ENCODE data around the gene COPS6. TPM values are rescaled to one million over a fixed set of nuclear protein-coding genes. Genes with fewer than 3 reads are reported as not detected.

Gene COPS6
- 100 to 1,000 TPM; 107 to 111 TPM for total RNA-seq

DNA sequence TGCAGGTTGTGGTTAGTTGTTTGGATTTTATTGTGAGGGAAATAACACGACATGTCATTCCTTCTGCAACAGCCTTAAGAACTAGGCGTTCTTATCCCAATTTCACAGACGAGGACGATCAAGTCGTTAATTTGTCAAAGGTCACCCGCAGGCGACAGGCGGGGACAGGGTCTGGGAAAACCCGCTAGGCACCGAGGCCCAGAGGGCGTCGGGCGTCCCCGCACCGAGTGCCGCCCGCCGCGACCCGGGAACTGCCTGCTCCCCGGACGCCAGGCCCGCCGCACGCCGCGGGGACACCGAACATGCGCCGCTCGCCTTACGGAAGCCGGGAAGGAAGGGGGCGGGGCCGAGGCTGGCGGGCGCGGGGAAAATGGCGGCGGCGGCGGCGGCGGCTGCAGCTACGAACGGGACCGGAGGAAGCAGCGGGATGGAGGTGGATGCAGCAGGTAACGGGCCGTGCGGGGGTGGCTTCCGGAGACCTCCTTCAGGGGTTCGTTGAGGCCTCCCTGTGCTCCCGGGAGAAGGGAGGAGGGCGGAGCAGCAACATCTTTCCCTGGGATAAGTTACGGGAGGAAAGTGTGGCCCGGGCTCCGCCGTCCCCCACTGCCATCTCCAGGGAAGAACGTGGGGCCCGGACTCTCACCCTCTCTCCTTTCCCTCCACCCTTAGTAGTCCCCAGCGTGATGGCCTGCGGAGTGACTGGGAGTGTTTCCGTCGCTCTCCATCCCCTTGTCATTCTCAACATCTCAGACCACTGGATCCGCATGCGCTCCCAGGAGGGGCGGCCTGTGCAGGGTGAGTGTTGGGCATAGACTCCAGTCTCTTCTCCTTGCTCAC lies at the start of gene COPS6:
COPS6 (plus strand) TSS at position 349 of the 837 bp plus-strand sequence; CDS start at position 371, 22 bp downstream.
- ChIA-PET POLR2A (interaction anchor here (6.1 kb wide), 1 partner anchor 12 kb away, joined by 45 read pairs; the partner anchor contains the start of genes AP4M1 and MCM7), CTCF (no interaction called here)

DNA sequence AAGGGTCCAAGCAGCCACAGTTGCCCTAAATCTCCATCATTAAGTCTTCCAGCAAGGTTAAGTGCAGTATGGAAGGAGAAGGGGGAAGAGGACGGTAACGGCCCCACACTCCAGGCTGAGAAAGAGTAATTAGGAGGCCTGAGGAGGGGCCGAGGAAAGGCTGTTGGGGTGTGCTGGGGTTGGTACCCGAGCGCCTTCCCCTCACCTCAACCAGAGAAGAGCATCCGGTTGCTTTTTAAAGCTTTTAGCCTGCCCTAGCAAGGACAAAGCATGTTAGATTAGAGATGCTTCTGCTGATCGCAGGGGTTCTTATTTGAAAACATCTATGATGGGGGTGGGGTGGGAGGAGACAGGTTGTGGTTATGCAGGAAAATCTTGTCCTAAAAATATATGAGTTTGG lies 48.2 kb upstream of the COPS6 start:
- ChIA-PET POLR2A (no interaction called here), CTCF (no interaction called here)

DNA sequence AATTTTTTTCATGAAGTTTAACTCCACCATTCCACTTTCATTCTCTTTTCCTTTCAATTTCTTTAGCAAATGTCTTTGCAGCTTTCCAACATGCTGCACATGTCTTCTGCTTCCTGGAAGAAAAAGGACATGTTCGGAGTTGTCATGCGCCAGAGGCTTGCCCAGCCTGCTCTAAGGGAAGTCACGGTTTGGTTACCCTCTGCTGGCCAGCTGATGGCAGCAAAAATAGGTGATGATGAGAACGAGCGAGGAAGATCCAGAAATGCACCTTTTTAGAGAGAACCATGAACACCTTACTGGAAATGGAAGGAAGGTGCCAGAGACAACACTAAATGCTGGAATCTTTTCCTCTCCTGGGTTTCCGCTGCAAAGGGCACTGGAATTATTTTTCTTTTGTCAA lies 44.1 kb upstream of the COPS6 start:
- ChIA-PET POLR2A (no interaction called here), CTCF (interaction anchor here (0.8 kb wide), 1 partner anchor 303 kb away, joined by 5 read pairs; no protein-coding TSS in a partner anchor)

DNA sequence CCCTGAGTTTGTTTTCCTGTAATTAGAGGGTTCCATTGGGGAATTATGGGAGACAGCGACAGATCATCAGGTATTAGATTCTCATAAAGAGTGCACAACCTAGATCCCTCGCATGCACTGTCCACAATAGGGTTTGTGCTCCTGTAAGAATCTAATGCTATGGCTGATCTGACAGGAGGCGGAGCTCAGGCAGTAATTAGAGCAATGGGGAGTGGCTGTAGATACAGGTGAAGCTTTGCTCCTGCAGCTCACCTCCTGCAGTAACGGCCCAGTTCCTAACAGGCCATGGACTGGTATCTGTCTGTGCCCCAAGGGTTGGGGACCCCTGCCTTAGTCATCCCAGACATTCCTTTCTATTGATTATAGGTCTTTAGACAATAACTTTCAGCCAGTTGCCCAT lies 40.1 kb upstream of the COPS6 start:
- POLR2A ChIA-PET, result interaction anchor here (0.6 kb wide), 2 partner anchors 12 to 22 kb away, joined by 3 to 5 read pairs; no protein-coding TSS in a partner anchor
- CTCF ChIA-PET, result interaction anchor here (0.7 to 1.8 kb wide), 3 partner anchors 32 to 57 kb away, joined by 3 to 4 read pairs (median 3); no protein-coding TSS in a partner anchor

DNA sequence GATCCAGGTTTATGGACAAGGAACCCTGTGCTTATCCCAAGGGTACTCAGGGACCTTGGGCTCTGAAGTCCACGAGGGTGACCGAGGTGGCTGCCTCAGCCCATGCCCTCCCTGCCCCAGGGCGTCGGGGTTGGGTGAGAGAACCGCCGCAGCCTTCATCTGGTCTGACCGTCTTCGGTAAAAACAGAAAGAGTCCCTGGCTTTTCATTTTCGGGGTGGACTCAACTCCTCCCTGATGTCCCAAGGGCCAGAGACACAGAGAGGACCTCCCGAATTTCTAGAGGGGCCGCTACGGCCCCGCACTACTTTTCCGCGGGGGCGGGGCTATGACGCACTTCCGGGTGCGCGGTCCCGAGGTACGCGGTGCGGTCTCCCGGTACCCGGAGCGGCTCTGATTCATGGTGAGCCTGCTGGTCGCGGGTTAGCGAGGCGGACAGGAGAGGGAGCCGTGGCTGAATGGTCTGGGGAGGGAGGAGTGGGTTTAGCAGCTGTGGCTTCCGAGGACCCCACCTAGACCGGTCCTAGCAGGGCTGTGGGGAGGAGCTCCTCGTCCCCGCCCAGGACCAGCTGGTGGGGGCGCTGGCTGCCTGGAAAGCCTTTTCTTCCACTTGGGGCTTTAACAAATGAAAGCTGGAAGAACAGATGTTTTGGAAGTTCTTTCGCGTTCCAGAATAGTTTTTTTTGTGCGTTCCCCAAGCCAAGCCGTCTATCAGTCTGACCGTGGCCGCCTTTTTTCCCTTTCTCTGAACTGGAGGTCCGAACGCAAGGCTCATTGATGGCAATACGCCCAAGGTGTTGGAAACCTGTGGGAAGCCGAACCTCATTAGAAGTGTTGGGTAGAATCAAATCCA lies 39.1 kb upstream of the COPS6 start, which contains the start of gene ZSCAN21:
ZSCAN21 (plus strand) TSS at position 334 of the 851 bp plus-strand sequence. CDS start 7,233 bp downstream, outside the sequence.
- POLR2A ChIA-PET, result interaction anchor here (0.6 to 0.9 kb wide), 4 partner anchors 13 to 561 kb away, joined by 3 to 5 read pairs (median 4); no protein-coding TSS in a partner anchor
- CTCF ChIA-PET, result interaction anchor here (0.5 to 1.8 kb wide), 7 partner anchors 26 to 58 kb away, joined by 3 to 4 read pairs (median 3); no protein-coding TSS in a partner anchor

DNA sequence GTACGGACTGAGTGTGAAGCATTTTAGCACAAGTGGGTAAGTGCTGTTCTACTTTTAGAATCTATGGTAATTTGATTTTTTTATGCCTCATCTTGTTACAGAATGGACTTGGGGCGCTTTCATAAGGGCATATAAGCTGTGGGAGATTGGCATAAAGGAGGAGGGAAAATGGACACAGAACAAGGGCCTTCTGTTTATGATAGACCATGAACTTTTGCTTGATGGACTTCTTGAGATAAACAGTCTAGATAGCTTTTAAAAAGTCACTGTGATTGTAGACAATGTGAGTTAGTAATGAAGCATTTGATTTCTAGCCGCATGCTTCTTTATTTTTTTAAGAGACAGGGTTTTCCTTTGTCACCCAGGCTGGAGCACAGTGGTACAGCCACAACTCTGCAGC lies 37.2 kb upstream of the COPS6 start:
- ChIA-PET CTCF (interaction anchor here (0.7 kb wide), 1 partner anchor 64 kb away, joined by 3 read pairs; no protein-coding TSS in a partner anchor), POLR2A (interaction anchor here (0.6 to 1.2 kb wide), 2 partner anchors 25 to 41 kb away, joined by 3 read pairs; no protein-coding TSS in a partner anchor)

DNA sequence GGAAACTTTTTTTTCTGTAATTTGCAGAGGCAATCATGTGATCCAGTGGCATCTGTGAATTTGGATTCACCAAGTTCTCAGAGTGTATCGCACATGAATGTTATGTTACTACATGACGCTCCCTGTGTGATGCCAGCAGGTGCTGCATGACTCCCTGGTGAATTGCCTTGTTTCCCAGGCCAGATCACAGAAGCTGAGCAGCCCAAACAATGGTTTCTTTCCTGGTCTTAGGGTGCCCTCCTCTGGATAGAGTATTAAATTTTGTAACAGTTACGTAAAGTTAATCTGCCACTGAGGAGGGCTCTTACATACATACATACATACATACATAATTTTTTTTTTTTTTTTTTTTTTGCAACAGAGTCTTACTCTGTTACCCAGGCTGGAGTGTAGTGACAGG lies 35.6 kb upstream of the COPS6 start:
- CTCF ChIA-PET, result interaction anchor here (1.2 to 1.6 kb wide), 5 partner anchors 33 to 140 kb away, joined by 3 to 10 read pairs (median 7); no protein-coding TSS in a partner anchor
- POLR2A ChIA-PET, result no interaction called here

DNA sequence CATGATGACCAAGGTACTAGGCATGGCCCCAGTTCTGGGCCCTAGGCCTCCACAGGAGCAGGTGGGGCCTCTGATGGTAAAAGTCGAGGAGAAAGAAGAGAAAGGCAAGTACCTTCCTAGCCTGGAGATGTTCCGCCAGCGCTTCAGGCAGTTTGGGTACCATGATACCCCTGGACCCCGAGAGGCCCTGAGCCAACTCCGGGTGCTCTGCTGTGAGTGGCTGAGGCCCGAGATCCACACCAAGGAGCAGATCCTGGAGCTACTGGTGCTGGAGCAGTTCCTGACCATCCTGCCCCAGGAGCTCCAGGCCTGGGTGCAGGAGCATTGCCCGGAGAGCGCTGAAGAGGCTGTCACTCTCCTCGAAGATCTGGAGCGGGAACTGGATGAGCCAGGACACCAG lies 31.8 kb upstream of the COPS6 start:
- POLR2A ChIA-PET, result no interaction called here
- CTCF ChIA-PET, result no interaction called here

DNA sequence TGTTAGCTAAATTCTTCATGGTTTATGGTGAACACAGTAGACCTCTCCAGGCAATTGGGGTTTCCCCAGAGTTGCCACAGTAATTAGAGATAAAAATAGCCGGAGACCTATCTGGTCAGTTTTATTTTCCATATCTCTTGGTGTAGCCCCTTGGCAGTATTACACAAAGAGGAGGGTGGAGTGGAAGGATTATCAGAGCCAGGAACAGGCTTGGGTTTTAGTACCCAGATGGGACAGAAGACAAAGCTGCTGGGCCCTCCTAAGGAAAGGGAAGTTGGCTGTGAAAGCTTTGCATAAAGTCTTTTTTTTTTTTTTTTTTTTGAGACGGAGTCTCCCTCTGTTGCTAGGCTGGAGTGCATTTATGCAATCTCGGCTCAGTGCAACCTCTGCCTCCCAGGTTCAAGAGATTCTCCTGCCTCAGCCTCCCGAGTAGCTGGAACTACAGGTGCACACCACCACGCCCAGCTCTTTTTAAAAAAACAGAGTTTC lies 29.5 kb upstream of the COPS6 start:
- ChIA-PET POLR2A (no interaction called here), CTCF (interaction anchor here (0.7 kb wide), 1 partner anchor 117 kb away, joined by 3 read pairs; no protein-coding TSS in a partner anchor)

DNA sequence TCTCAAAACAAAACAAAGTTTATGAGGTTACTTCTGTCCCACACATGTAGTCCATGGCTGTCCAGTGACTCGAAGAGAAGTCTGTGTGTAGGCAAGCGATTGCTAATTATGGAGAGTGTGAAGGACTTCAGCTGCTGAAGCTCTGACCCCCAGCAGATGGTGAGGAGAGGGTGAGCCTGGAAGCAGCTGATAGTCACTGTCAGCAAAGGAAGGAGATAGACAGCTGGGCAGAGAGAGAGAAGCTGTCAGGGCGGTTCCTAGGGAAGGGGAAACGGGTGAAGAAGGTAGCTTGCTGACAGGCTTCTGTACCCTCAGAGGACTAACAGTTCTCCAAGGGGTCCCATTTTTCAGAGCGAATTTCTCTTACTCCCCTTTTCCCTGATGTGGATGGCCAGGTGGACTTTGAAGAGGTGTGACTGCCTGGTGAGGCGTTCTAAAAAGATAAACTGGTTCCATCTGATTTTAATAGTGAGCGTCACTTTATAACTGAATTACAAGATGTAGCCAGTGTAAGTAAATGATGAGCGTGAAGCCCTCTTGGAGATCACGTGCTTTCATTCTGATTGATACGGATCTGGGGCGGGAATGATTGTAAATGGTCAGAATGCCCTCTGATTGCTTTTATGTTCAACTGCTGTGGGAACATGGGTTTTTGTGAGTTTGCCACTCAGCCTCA lies 27.1 kb upstream of the COPS6 start:
- ChIA-PET CTCF (interaction anchor here (1.6 kb wide), 1 partner anchor 16 kb away, joined by 3 read pairs; no protein-coding TSS in a partner anchor), POLR2A (no interaction called here)

DNA sequence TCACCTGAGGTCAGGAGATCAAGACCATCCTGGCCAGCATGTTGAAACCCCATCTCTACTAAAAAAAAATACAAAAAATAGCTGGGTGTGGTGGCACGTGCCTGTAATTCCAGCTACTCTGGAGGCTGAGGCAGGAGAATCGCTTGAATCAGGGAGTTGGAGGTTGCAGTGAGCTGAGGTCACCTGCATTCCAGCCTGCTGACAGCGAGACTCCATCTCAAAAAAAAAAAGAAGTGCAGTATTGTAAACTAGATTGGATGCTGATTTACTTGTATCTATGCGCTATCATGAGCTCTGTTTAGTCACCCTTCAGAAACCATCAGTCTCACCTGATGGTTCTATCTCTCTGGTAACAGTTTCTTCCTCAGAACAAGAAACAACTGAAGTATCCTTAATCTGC lies 25.4 kb upstream of the COPS6 start:
- CTCF ChIA-PET, result no interaction called here
- POLR2A ChIA-PET, result no interaction called here

DNA sequence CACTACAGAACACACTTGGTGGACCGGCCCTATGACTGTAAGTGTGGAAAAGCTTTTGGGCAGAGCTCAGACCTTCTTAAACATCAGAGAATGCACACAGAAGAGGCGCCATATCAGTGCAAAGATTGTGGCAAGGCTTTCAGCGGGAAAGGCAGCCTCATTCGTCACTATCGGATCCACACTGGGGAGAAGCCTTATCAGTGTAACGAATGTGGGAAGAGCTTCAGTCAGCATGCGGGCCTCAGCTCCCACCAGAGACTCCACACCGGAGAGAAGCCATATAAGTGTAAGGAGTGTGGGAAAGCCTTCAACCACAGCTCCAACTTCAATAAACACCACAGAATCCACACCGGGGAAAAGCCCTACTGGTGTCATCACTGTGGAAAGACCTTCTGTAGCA lies 24.6 kb upstream of the COPS6 start:
- POLR2A ChIA-PET, result no interaction called here
- CTCF ChIA-PET, result interaction anchor here (0.5 to 1.4 kb wide), 2 partner anchors 8 to 228 kb away, joined by 3 to 4 read pairs; no protein-coding TSS in a partner anchor

DNA sequence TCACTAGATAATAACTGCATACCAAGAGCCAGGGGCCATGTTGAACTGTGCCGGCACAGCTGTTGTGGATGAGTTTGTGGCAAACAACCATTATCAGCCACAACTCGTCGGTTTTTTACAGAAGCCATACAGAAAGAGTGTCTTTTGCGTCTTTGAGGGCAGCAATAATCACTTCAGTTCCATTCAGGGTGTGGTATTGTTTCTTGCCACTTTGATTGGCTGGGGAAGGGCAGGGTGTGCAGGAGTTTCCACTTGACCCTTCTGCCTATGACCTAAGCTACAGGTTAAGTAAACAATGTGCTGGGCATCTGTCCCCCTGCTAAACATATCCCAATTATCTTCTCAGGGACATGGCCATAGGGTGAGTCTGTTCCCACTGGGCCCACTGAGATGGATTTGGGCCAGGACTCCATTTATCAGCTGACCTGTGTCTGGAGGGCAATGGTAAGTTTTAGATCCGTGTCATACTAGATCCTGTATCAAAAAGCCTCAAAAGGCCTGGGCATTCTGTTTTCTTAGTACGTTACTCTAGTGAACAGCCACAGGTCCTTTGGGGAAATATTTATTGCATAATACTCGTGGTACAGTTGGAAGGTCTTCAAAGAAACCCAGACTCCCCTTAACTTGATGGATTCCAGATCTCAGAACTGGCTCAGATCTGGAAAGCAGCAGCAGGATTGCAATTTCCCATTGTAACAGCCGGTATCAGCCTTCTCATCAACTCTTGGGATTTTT lies 23.1 kb upstream of the COPS6 start:
- CTCF ChIA-PET, result no interaction called here
- POLR2A ChIA-PET, result no interaction called here

DNA sequence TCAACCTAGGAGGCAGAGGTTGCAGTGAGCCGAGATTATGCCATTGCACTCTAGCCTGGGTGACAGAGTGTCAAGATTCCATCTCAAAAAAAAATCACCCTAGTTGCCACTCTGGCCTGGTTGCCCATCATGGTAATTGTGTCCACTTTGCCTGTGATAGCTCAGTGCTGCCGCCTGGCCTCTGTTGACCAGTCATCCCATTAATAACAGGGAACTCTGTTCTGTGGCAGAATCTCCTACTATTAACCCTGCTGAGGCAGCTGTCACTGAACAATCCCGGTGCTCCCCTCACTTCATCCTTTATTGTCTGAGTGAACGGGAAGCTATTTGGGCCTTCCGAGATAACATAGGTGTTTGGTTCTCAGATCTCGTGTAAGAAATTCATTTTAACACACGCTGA lies 21.8 kb upstream of the COPS6 start:
- ChIA-PET POLR2A (interaction anchor here (0.6 kb wide), 1 partner anchor 20 kb away, joined by 5 read pairs; no protein-coding TSS in a partner anchor), CTCF (no interaction called here)

DNA sequence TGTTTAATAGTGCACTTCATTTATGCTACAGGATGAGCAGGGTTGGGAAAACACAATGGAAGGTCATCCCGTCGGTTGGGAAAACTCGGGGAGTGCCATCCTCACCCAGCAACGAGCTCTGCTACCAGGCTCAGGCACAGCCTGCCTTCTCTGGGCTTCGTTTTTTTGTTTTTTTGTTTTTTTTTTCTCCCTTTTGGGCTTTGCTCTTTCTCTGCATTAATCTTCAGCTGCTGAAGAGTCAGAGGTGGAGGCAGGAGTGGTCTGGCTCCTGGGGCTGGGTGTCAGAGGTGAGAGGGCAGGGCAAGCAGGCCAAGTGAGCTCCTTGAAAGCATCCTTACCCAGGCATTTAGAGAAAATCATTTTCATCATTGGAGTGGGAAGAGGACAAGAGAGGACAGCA lies 18.8 kb upstream of the COPS6 start:
- CTCF ChIA-PET, result interaction anchor here (0.7 kb wide), 1 partner anchor 12 kb away, joined by 3 read pairs; no protein-coding TSS in a partner anchor
- POLR2A ChIA-PET, result interaction anchor here (0.6 kb wide), 1 partner anchor 140 kb away, joined by 3 read pairs; no protein-coding TSS in a partner anchor

DNA sequence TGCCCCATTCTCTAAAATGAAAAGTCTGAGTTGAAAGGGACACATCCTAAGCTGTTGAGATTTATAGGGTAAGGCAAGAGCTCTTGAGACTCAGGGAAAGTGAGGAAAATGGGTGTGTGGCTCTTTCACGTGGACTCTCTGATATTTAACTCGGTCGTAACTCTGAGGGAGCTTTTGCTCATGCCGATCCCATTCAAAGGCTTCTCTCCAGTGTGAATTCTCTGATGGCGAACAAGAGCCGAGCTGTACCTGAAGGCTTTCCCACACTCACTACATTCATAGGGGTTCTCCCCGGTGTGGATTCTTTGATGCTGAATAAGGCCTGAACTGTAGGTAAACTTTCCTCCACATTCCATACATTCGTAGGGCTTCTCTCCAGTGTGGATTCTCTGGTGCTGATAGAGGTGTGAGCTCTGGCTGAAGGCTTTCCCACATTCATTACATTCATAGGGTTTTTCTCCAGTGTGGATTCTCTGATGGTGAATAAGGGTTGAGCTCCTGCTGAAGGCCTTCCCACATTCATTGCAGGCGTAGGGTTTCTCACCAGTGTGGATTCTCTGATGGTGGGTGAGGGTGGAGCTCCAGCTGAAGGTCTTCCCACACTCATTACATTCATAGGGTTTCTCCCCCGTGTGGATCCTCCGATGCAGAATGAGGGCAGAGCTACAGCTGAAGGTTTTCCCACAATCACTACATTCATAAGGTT lies 17.6 kb upstream of the COPS6 start:
- ChIA-PET POLR2A (interaction anchor here (0.5 kb wide), 1 partner anchor 45 kb away, joined by 4 read pairs; no protein-coding TSS in a partner anchor), CTCF (interaction anchor here (1.0 kb wide), 1 partner anchor 11 kb away, joined by 4 read pairs; no protein-coding TSS in a partner anchor)

DNA sequence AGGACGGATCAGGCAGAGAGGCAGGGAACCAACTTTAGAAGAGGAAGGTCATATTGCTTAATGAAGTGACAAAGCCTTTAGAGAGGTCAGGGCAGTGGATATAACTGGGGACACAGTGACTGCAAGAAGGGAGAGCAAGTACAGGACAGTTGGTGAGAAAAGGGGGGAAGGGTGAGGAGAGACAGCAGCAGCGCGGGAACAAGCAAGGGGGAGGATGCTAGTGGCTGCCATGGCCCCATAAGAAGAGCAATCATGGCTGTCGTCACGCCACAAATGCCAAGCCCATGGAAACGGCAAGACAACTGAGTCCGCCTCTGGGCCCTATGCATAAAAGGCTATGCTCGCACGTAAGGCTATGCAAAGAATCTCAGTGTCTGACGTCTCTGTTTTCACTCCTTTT lies 16.3 kb upstream of the COPS6 start:
- POLR2A ChIA-PET, result no interaction called here
- CTCF ChIA-PET, result no interaction called here
